CD4-positive, alpha-beta T cell (primary cell): ENCODE results near the gene LRRC10. TPM values are rescaled to one million over a fixed set of nuclear protein-coding genes. Genes with fewer than 3 reads are reported as not detected.

Source experiments
- ATAC-seq: fragments of 200-7000 bp; cut with Tn5 transposase; one replicate; pipeline ENCODE4 v1.10.0; 2022; ENCODE audit warnings: mild to moderate bottlenecking; ENCODE audit not compliant: poor library complexity
- CTCF ChIA-PET: fragments of 350-600 bp; sonication (Branson Sonifier 250); formaldehyde crosslinking; loops from one replicate; lab custom pipeline; 2021; ENCODE audit warnings: antibody characterized with exemption, inconsistent platforms; lab: Charles Lee
- POLR2A ChIA-PET: fragments of 350-600 bp; sonication (Branson Sonifier 250); formaldehyde crosslinking; loops from one replicate; lab custom pipeline; 2021; ENCODE audit warnings: antibody characterized with exemption, inconsistent platforms; lab: Charles Lee
- DNase-seq, 14 experiments: peaks; one replicate each; pipeline ENCODE4 v3.0.0-alpha.2; 2013 to 2020; ENCODE audit warnings: mixed read lengths in 2 of 14
- H3K27ac ChIP-seq, 2 donors: one replicate each; pipeline versions ENCODE4 v1.5.1 to v1.7.0; 2013; ENCODE audit warnings: low read length in 2 of 2, low read depth in 1 of 2, mild to moderate bottlenecking in 1 of 2
- H3K27me3 ChIP-seq, 2 experiments: 1 replicate in 1 of 2; 2 replicates in 1 of 2; pipeline versions ENCODE4 v1.6.1 to v1.7.0; 2013; ENCODE audit warnings: low read length in 2 of 2, control low read depth in 1 of 2, mild to moderate bottlenecking in 1 of 2, moderate library complexity in 1 of 2; ENCODE audit not compliant: insufficient read depth in 2 of 2, control insufficient read depth in 1 of 2
- H3K36me3 ChIP-seq: one replicate; pipeline ENCODE4 v1.6.1; 2013; ENCODE audit warnings: low read length, control low read depth; ENCODE audit not compliant: insufficient read depth
- H3K4me1 ChIP-seq: one replicate; pipeline ENCODE4 v1.6.1; 2013; ENCODE audit warnings: low read length, control low read depth; ENCODE audit not compliant: insufficient read depth
- H3K4me3 ChIP-seq: one replicate; pipeline ENCODE4 v1.5.1; 2013; ENCODE audit warnings: mild to moderate bottlenecking, low read length, moderate library complexity
- H3K9me3 ChIP-seq, 2 experiments: 1 replicate in 1 of 2; 2 replicates in 1 of 2; pipeline versions ENCODE4 v1.6.1 to v1.7.0; 2013; ENCODE audit warnings: low read length in 2 of 2, mild to moderate bottlenecking in 2 of 2, control low read depth in 1 of 2, moderate library complexity in 1 of 2; ENCODE audit not compliant: control insufficient read depth in 1 of 2, insufficient read depth in 1 of 2
- H3K27ac Mint-ChIP-seq: one replicate; pipeline ENCODE4 v1.8.0; 2020; ENCODE audit warnings: mixed read lengths
- H3K27me3 Mint-ChIP-seq: one replicate; pipeline ENCODE4 v1.8.0; 2021; ENCODE audit warnings: mixed read lengths
- H3K36me3 Mint-ChIP-seq: one replicate; pipeline ENCODE4 v1.8.0; 2021; ENCODE audit warnings: low read depth, mixed read lengths
- H3K4me1 Mint-ChIP-seq: one replicate; pipeline ENCODE4 v1.8.0; 2021; ENCODE audit warnings: low read depth, mixed read lengths
- H3K4me3 Mint-ChIP-seq: one replicate; pipeline ENCODE4 v1.8.0; 2020; ENCODE audit warnings: mild to moderate bottlenecking, mixed read lengths
- H3K9me3 Mint-ChIP-seq: one replicate; pipeline ENCODE4 v1.8.0; 2020; ENCODE audit warnings: mixed read lengths
- CTCF ChIP-seq: fragments of 200-600 bp; IDR thresholded peaks from one replicate; pipeline ENCODE4 v1.8.0; 2022; ENCODE audit warnings: antibody characterized with exemption, mild to moderate bottlenecking
- intact Hi-C, 2 experiments: fragments of 100-400 bp; cut with DNase I in 1 of 2; cut with micrococcal nuclease in 1 of 2; formaldehyde crosslinking; loops; one replicate each; pipeline versions ENCODE4 v1.15.1 to v1.9.0; 2023 to 2025; cut with DNase I, micrococcal nuclease
- total RNA-seq, 174 experiments: library from RNA in 2 of 174; stranded (reverse) in 2 of 174; gene quantifications; one replicate each; pipeline ENCODE4 v1.2.3 and lab custom pipeline; 2021 to 2026

LRRC10 gene
- total RNA-seq, 2 experiments from 2014 or later = not detected

DNA sequence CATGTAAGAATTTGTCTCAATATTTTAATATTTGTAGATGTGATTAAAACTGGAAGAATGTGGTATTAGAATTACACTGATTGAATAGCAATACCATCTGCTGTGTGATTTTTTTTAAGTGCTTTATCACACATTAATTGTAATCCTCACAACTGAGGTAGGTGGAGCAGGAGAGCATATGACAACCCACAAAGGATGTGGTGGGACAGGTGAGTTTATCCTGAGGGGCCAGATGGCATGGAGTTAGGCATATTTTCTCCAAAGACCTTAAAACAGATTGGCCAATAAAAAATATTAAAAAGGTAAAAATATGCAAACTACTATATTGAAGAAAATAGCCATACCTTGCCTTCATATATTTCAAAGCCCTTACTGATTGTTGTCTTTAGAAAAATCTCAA lies 7.8 kb downstream of the LRRC10 start:
- no peaks in the 10 kb centered on the region for H3K27me3 ChIP-seq
- H3K9me3 ChIP-seq = no peaks in the 10 kb centered on the region
- no peak overlapping the region for H3K27ac ChIP-seq
- Mint-ChIP-seq H3K9me3 (no peaks in the 10 kb centered on the region), H3K27me3 (no peaks in the 10 kb centered on the region), H3K27ac (no peak overlapping the region), H3K4me1 (no peaks in the 10 kb centered on the region), H3K4me3 (no peak overlapping the region), H3K36me3 (peaks cover 50% of the 10 kb centered on the region)
- H3K4me1 ChIP-seq = no peaks in the 10 kb centered on the region
- intact Hi-C loops = no loop called here
- H3K4me3 ChIP-seq = no peak overlapping the region
- POLR2A ChIA-PET = interaction anchor here (0.6 kb wide), 1 partner anchor 310 kb away, joined by 3 read pairs; no protein-coding TSS in a partner anchor
- CTCF ChIA-PET = no interaction called here
- ATAC-seq (no peak), DNase-seq (no peak)
- peaks cover 48% of the 10 kb centered on the region for H3K36me3 ChIP-seq
- TF ChIP-seq CTCF = no peak

- Mint-ChIP-seq H3K4me3 (no peak overlapping the region), H3K4me1 (no peaks in the 10 kb centered on the region), H3K27ac (no peak overlapping the region), H3K9me3 (no peaks in the 10 kb centered on the region), H3K36me3 (peaks cover 58% of the 10 kb centered on the region), H3K27me3 (no peaks in the 10 kb centered on the region)
- Histone ChIP-seq H3K27ac (no peak overlapping the region), H3K27me3 (no peaks in the 10 kb centered on the region), H3K9me3 (no peaks in the 10 kb centered on the region), H3K36me3 (peaks cover 57% of the 10 kb centered on the region), H3K4me1 (no peaks in the 10 kb centered on the region), H3K4me3 (no peak overlapping the region)
- intact Hi-C loops = no loop called here
- DNase-seq (no peak), ATAC-seq (no peak)
- POLR2A ChIA-PET = no interaction called here
- CTCF ChIA-PET = no interaction called here
- TF ChIP-seq CTCF = no peak
These were observed 8.6 kb downstream of the LRRC10 start for GRCh38 chr12:69601962-69602685.

GRCh38 chr12:69600804-69601203 lies 9.9 kb downstream of the LRRC10 start:
- Histone ChIP-seq H3K4me1 (no peaks in the 10 kb centered on the region), H3K36me3 (peaks cover 67% of the 10 kb centered on the region), H3K27ac (no peak overlapping the region), H3K27me3 (no peaks in the 10 kb centered on the region), H3K4me3 (no peak overlapping the region), H3K9me3 (no peaks in the 10 kb centered on the region)
- no peak for TF ChIP-seq CTCF
- H3K36me3 Mint-ChIP-seq = peaks cover 72% of the 10 kb centered on the region
- ATAC-seq (no peak), DNase-seq (no peak)
- no peak overlapping the region for H3K4me3 Mint-ChIP-seq
- peaks cover 8% of the 10 kb centered on the region for H3K4me1 Mint-ChIP-seq
- intact Hi-C loops = no loop called here
- ChIA-PET CTCF (no interaction called here), POLR2A (no interaction called here)
- no peaks in the 10 kb centered on the region for H3K9me3 Mint-ChIP-seq
- H3K27ac Mint-ChIP-seq = no peak overlapping the region
- H3K27me3 Mint-ChIP-seq = no peaks in the 10 kb centered on the region
